OCI-LY1 (cell line): ENCODE measurements around the gene CENPU.

ENCODE experiments used
- H2AFZ ChIP-seq: fragments of 200-600 bp; sonication (generic), shearing (Covaris generic); 2 replicates; pipeline ENCODE4 v1.6.0; 2014; ENCODE audit warnings: antibody characterized with exemption, mild to moderate bottlenecking, low read length
- H3F3A ChIP-seq: fragments of 200-600 bp; sonication (generic), shearing (Covaris generic); 2 replicates; pipeline ENCODE4 v1.6.0; 2014; ENCODE audit warnings: mild to moderate bottlenecking, antibody characterized with exemption, low read length, moderate library complexity; ENCODE audit not compliant: insufficient read depth
- H3K27ac ChIP-seq: fragments of 200-600 bp; sonication (generic); 2 replicates; pipeline ENCODE4 v1.5.1; 2014; ENCODE audit warnings: low read length, mixed run types, mild to moderate bottlenecking, low read depth; ENCODE audit not compliant: poor library complexity, severe bottlenecking
- H3K27me3 ChIP-seq: fragments of 200-600 bp; sonication (generic); 2 replicates; pipeline ENCODE4 v1.6.0; 2014; ENCODE audit warnings: antibody characterized with exemption, mild to moderate bottlenecking, low read length, moderate library complexity; ENCODE audit not compliant: insufficient read depth
- H3K36me3 ChIP-seq: fragments of 200-600 bp; sonication (generic); 2 replicates; pipeline ENCODE4 v1.6.1; 2014; ENCODE audit warnings: mild to moderate bottlenecking, antibody characterized with exemption, low read length, moderate library complexity, mixed read lengths; ENCODE audit not compliant: insufficient read depth
- H3K4me1 ChIP-seq: fragments of 200-600 bp; sonication (generic); 2 replicates; pipeline ENCODE4 v1.5.1; 2014; ENCODE audit warnings: mild to moderate bottlenecking, low read length, moderate library complexity; ENCODE audit not compliant: insufficient read depth, severe bottlenecking
- H3K4me2 ChIP-seq: fragments of 200-600 bp; sonication (generic), shearing (Covaris generic); 2 replicates; pipeline ENCODE4 v1.6.1; 2014; ENCODE audit warnings: low read length
- H3K4me3 ChIP-seq: fragments of 200-600 bp; sonication (generic); 2 replicates; pipeline ENCODE4 v1.5.1; 2014; ENCODE audit warnings: low read length, low read depth, mild to moderate bottlenecking, mixed read lengths; ENCODE audit not compliant: poor library complexity, severe bottlenecking
- H3K79me2 ChIP-seq: fragments of 200-600 bp; shearing (Covaris generic); 2 replicates; pipeline ENCODE4 v1.6.1; 2016; ENCODE audit warnings: mixed run types, low read length, mixed read lengths; ENCODE audit not compliant: insufficient read depth
- H3K9ac ChIP-seq: fragments of 200-600 bp; sonication (generic), shearing (Covaris generic); 2 replicates; pipeline ENCODE4 v1.6.1; 2014; ENCODE audit warnings: mild to moderate bottlenecking, low read length, mixed read lengths
- H3K9me2 ChIP-seq: fragments of 200-600 bp; sonication (generic), shearing (Covaris generic); 2 replicates; pipeline ENCODE4 v1.6.1; 2014; ENCODE audit warnings: low read depth, mild to moderate bottlenecking, low read length, mixed read lengths
- H3K9me3 ChIP-seq: fragments of 200-600 bp; shearing (Covaris generic); 2 replicates; pipeline ENCODE4 v1.6.1; 2014; ENCODE audit warnings: low read length, mixed read lengths
- H4K20me1 ChIP-seq: fragments of 200-600 bp; sonication (generic), shearing (Covaris generic); 2 replicates; pipeline ENCODE4 v1.6.0; 2016; ENCODE audit warnings: mild to moderate bottlenecking, low read length; ENCODE audit not compliant: insufficient read depth
- EZH2 ChIP-seq: fragments of 200-600 bp; sonication (generic), shearing (Covaris generic); IDR thresholded peaks from 2 replicates; pipeline ENCODE4 v1.8.0; 2017; ENCODE audit warnings: borderline replicate concordance, mixed run types, mild to moderate bottlenecking, antibody characterized with exemption, low read length, moderate library complexity, mixed read lengths
- TF ChIP-seq, protein P1 (sequence below): fragments of 200-600 bp; sonication (generic), shearing (Covaris generic); IDR thresholded peaks from 2 replicates; pipeline ENCODE4 v1.5.1; 2017; ENCODE audit warnings: mild to moderate bottlenecking, antibody characterized with exemption, low read length, moderate library complexity, mixed read lengths

The CENPU gene

DNA sequence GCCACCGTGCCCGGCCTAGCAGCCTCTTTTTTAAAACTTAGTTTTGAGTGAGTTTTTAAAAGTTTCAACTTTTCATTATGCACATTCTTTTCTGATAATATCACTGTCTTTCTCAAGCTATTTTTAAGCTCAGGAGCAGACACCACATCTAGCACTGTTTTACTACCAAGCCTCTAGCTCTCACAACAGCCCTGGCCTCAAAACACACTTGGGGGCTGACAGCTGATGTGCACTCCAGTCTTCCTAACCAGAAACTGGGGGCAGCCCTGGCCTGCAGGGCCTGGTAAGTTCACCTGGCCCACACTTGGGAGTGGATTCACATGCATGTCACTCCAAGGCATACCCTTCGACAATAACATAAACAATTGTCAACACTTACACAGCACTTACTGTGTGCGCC is 34.0 kb downstream of the CENPU start:
- no peaks in the 10 kb centered on the region for H3K4me1 ChIP-seq
- H3F3A ChIP-seq, result no peaks in the 10 kb centered on the region
- H3K27me3 ChIP-seq, result no peaks in the 10 kb centered on the region
- H3K36me3 ChIP-seq, result peaks cover 91% of the 10 kb centered on the region
- H3K9ac ChIP-seq, result no peak overlapping the region
- H3K79me2 ChIP-seq, result no peaks in the 10 kb centered on the region
- no peak for TF ChIP-seq EZH2
- TF ChIP-seq, protein P1, sequence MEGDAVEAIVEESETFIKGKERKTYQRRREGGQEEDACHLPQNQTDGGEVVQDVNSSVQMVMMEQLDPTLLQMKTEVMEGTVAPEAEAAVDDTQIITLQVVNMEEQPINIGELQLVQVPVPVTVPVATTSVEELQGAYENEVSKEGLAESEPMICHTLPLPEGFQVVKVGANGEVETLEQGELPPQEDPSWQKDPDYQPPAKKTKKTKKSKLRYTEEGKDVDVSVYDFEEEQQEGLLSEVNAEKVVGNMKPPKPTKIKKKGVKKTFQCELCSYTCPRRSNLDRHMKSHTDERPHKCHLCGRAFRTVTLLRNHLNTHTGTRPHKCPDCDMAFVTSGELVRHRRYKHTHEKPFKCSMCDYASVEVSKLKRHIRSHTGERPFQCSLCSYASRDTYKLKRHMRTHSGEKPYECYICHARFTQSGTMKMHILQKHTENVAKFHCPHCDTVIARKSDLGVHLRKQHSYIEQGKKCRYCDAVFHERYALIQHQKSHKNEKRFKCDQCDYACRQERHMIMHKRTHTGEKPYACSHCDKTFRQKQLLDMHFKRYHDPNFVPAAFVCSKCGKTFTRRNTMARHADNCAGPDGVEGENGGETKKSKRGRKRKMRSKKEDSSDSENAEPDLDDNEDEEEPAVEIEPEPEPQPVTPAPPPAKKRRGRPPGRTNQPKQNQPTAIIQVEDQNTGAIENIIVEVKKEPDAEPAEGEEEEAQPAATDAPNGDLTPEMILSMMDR, result no peak
- H2AFZ ChIP-seq, result no peak overlapping the region
- no peaks in the 10 kb centered on the region for H4K20me1 ChIP-seq
- no peaks in the 10 kb centered on the region for H3K9me3 ChIP-seq
- no peak overlapping the region for H3K4me3 ChIP-seq
- H3K27ac ChIP-seq, result no peak overlapping the region
- no peaks in the 10 kb centered on the region for H3K9me2 ChIP-seq
- no peak overlapping the region for H3K4me2 ChIP-seq

DNA sequence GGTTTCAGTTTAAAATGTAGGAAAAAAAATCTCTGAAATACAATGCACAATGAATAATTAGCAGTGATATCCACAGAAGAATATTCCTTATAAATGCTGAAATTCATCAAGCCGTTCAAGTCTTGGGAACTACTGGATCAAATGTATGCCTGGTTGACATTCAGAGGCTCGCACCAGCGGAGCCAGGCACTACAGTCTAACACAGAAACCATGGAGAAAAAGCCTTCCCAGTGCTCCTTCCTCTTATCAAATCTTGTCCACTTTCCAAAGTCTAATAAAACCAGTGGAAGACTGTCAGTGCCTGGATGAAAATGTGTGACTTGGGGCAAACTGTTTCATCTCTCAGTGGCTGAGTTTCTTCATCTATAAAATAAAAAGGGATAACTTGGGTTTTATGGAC is 35.9 kb downstream of the CENPU start:
- Histone ChIP-seq H3K4me3 (no peak overlapping the region), H3K9me2 (no peaks in the 10 kb centered on the region), H4K20me1 (no peaks in the 10 kb centered on the region), H3K36me3 (peaks cover 89% of the 10 kb centered on the region), H3K27ac (no peak overlapping the region), H3F3A (no peaks in the 10 kb centered on the region), H3K79me2 (no peaks in the 10 kb centered on the region), H3K4me1 (no peaks in the 10 kb centered on the region), H3K4me2 (no peak overlapping the region), H3K9me3 (no peaks in the 10 kb centered on the region), H3K27me3 (no peaks in the 10 kb centered on the region), H2AFZ (no peak overlapping the region), H3K9ac (no peak overlapping the region)
- no peak for TF ChIP-seq EZH2
- TF ChIP-seq, protein P1, result no peak

DNA sequence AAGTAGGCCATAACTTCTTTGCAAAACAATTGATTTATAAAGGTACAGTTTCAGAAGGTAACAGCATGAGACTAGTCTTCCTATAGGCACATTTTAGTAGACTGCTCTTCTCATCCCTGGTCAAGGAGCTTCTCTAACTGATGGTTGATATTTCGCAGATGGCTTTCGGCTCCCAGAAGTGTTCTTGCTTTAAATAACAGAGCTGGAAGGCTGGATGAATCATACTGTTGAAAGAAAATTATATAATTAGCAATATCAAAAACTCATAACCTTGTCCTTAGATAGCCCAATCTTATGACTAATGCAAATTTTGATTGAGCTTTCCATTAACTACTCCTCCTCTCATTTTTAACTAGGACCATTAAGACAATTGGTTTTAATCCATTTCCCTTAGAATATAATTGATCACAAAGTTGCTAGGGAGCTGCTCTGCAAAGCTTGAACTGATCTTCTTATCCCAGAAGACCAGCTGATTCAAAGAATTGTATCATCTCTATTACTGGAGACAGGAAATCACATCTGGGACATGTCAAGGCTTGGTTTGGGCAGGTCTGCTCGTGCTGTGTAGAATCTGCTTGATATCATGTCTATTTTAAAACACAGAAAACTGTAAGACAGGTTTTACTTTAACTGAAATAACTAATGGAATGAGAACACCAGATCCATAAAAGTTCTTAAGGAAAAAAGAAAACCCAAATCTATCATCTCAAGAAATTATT is 38.6 kb downstream of the CENPU start:
- Histone ChIP-seq H3K4me3 (no peak overlapping the region), H4K20me1 (no peaks in the 10 kb centered on the region), H3K27ac (no peak overlapping the region), H3K9ac (no peak overlapping the region), H3K27me3 (no peaks in the 10 kb centered on the region), H3K9me3 (no peaks in the 10 kb centered on the region), H3K4me2 (no peak overlapping the region), H3F3A (no peaks in the 10 kb centered on the region), H3K9me2 (no peaks in the 10 kb centered on the region), H3K4me1 (no peaks in the 10 kb centered on the region), H3K79me2 (no peaks in the 10 kb centered on the region), H2AFZ (no peak overlapping the region), H3K36me3 (peaks cover 74% of the 10 kb centered on the region)
- TF ChIP-seq, protein P1, result no peak
- no peak for TF ChIP-seq EZH2
